Gastroesophageal sphincter (tissue), 3 donors: ENCODE measurements around the gene EVX1.

Experiments
- CTCF ChIP-seq, 4 experiments: fragments of 200-600 bp in 2 of 4; fragments of 450-650 bp in 2 of 4; sonication (generic) in 1 of 4; IDR thresholded peaks; one replicate each; pipeline ENCODE4 v1.5.1; 2017 to 2019; ENCODE audit warnings: antibody characterized with exemption in 4 of 4, mild to moderate bottlenecking in 2 of 4, moderate library complexity in 2 of 4
- EP300 ChIP-seq: sonication (generic); formaldehyde crosslinking; IDR thresholded peaks from one replicate; pipeline ENCODE4 v1.6.1; 2017; ENCODE audit warnings: antibody characterized with exemption, mild to moderate bottlenecking

- no peak for TF ChIP-seq EP300
- TF ChIP-seq CTCF (IDR thresholded peaks at IDR 0.05) = no peak
Measured at GRCh38 chr7:27241189-27242056, 1.2 kb upstream of the EVX1 start.
